ENCODE data around the gene CES2.

GRCh38 chr16:66917741-66918140, 17.6 kb upstream of the CES2 start:
- TF ChIP-seq CTCF (IDR thresholded peaks at IDR 0.05) (no peak), POLR2A (IDR thresholded peaks at IDR 0.05) (no peak)
